Activated T-helper 1 cell treated with anti-CD3 and anti-CD28 coated beads, Interleukin-2, amount 50 U/mL, for 16 hours (primary cell): ENCODE measurements around the gene PIGP.
"Not testable (repeated sequence)": the region's sequence is repeated elsewhere in the genome, so short reads cannot be mapped to it uniquely, and the experiment has no call there.

Experiments used
- DNase-seq, 2 donors: peaks; one replicate each; pipeline ENCODE4 v3.0.0-alpha.2; 2020; ENCODE audit warnings: low read depth in 1 of 2, low spot score in 1 of 2

Gene PIGP

DNA sequence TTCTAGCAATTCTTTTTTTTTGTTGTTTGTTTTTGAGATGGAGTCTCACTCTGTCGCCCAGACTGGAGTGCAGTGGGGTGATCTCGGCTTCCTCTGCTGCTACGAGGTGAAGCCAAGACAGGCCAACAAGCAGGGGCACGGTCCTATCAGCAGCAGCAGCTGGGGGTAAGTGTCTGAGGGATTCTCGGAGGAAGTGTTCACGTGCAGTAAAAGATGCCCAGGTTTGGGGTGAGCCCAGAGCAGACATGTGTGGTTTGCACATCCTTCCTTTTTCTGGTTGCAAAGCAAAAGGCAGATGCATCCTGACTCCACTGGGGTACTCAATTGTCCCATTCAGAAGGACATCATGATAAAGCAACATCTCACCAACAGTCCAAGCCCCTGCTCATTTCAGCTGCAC lies 27.7 kb downstream of the PIGP start:
- DNase-seq, result no peak

DNA sequence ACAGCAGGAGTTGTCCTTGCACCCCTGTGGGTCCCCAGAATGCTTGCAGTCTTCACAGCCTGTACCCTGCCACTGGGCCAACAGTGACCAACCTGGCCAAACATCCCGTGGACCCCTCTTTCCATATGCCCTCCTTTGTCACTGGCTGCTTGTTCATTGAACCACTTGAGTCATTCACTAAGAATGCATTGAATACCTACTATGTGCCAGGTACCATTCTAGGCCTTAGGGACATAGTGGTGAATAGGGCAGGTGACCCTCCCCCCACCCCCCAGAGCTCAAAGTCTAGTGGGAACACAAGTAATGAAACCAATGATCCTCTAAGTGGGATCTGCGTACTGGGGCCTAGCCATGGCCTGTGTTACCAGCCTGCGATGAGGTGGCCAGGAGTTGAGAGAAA lies 28.2 kb downstream of the PIGP start:
- DNase-seq, result no peak

- DNase-seq, result no peak
Measured at GRCh38 chr21:37043818-37044217, 29.1 kb downstream of the PIGP start.

DNA sequence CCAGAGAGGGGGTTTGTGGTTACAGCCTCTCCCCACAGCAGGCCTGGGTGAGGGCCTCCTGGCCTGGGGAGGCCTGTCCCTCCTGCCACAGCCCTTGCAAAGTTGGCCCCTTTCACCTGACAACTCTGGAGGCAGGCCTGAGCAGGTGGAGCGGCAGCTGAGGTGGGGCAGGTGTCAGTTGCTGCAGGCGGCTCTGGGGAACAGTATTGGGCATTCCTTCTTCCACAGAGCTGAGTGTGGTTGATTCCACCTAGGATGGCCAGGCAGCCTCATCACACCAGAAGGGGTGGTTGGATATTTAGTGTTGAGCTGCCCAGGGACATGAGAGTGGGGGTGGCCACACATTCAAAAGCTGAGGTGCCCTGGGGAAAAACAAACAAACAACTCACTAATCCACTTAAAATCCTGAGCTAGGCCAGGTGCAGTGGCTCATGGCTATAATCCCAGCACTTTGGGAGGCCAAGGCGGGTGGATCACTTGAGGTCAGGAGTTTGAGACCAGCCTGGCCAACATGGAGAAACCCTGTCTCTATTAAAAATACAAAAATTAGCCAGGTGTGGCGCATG lies 31.1 kb downstream of the PIGP start:
- DNase-seq, result no peak

- DNase-seq, result no peak
Measured at GRCh38 chr21:37040212-37040611, 32.7 kb downstream of the PIGP start.

- DNase-seq, result no peak
Measured at GRCh38 chr21:37039411-37040075, 33.3 kb downstream of the PIGP start.

GRCh38 chr21:37036177-37036576 lies 36.7 kb downstream of the PIGP start:
- DNase-seq, result no peak

DNA sequence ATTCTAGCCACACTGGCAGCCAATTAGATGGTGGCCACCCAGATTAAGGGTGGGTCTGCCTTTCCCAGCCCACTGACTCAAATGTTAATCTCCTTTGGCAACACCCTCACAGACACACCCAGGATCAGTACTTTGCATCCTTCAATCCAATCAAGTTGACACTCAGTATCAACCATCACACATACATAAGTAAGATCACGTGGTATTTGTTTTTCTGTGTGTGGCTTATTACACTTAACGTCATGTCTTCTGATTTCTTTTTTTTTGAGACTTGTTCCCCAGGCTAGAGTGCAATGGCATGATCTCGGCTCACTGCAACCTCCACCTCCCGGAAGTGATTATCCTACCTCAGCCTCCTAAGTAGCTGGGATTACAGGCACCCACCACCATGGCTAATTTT lies 38.5 kb downstream of the PIGP start:
- not testable (repeated sequence) for DNase-seq

DNA sequence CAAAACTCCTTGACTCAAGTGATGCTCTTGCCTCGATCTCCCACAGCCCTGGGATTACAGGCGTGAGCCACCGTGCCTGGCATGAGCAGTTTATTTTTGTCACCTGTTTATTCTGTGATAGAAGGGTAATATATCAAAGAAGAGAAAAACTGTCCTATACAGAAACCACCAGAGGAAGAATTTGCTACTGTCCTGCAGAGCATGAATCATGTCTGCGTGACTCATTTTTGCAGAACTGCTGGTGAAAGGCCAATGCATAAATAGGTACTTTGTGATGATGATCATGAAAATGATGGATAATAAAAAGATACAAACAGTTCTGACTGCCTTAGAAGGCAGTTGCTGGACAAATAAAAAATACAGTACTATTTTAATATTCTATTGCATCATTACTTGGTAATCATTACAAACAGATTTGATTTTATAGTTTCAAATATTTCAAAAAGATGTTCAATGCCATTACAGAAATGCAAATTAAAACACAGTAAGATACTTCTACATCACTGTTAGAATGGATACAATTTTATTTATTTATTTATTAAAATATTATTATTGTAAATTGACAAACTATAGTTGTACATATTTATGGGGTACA lies 39.9 kb downstream of the PIGP start:
- no peak for DNase-seq

DNA sequence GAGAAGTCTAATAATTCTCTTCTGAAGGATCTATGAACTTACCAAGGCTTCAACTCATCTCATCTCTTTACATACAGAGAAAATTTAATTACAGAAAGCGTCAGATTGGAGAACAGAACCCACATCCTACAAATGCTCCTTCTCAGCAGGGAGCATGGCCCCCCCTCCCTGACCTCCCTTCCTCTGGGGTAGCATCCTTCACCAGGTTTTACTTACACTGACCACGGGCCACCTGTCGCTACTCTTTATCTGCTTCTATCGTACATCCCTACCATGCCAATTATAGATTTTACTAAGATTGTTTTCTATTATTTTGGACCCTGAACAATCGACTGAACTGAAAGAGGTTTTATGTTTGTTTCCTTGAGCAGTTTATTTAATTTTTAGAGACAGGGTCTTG lies 40.6 kb downstream of the PIGP start:
- DNase-seq, result no peak

GRCh38 chr21:37030864-37031263 lies 42.0 kb downstream of the PIGP start:
- DNase-seq, result no peak

- no peak for DNase-seq
Measured at GRCh38 chr21:37028570-37028969, 44.3 kb downstream of the PIGP start.

DNA sequence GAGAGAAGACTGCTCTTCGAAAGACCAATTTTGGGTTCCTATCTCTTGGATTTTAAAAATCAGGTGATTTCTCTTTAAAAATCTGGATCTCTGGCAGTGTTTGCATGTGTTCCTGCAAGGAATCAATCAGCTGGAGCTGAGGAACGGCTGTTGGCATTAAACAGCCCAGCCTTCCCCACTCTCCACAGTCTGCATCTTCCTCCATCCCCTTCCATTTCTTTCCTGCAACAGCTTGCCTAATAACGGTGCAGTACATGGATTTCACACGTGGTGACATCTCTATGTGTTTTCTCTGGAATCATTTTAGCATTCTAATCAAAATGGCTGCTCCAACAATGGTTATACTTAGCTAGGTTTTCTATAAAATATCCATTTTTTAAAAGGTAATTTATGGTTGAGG lies 46.4 kb downstream of the PIGP start:
- no peak for DNase-seq

DNA sequence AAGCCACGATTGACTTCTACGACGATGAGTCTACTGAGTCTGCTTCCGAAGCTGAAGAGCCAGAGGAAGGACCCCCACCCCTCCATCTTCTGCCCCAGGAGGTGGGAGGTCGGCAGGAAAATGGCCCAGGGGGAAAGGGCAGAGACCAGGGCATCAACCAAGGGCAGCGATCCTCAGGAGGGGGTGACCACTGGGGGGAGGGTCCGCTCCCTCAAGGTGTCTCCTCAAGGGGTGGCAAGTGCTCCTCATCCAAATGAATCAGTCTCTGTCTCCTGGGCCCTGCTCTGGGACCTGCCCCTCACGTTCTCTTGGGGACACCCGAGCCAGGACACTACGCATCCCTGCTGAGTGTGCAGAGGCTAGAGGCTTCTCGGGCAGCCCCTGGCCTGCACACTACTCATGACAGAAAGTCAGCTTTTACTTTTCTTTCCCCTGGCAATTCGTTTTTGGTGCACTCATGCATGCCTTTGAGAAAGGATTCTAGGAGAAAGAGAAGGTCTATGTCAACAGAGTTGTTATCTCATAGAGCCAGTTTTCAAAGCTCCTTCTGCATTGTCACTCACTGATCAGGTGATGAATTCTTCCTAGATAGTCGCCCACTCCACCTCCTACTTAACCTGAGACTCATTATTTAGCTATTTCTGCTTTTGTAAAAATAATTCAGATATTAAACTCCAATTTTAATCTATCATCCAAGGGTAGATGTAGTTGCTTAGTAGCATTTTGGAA lies 54.8 kb downstream of the PIGP start:
- DNase-seq, result no peak
